ENCODE measurements around the gene LRP10. TPM values are rescaled to one million over a fixed set of nuclear protein-coding genes. Genes with fewer than 3 reads are reported as not detected.

LRP10 gene
- polyA plus RNA-seq, 1 donor: 36.5 TPM

DNA sequence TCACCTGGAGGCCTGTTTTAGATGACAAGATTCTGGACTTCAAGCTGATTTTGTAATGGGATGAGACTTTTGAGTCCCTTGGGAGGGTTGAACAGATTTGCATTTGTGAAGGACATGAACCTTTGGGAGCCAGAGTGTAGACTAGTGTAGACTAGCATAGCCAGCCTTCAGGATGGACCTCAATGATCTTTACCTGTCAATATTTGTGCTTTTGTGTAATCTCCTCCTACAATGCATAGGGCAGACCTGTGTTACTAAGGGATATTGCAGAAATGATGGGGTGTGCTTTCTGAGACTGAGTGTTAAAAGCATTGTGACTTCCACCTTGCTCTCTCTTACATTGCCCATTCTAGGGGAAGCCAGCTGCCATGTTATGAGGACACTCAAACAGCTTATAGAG lies 9.9 kb upstream of the LRP10 start:
- no peak for DNase-seq (ENCODE audit: low read depth)

DNA sequence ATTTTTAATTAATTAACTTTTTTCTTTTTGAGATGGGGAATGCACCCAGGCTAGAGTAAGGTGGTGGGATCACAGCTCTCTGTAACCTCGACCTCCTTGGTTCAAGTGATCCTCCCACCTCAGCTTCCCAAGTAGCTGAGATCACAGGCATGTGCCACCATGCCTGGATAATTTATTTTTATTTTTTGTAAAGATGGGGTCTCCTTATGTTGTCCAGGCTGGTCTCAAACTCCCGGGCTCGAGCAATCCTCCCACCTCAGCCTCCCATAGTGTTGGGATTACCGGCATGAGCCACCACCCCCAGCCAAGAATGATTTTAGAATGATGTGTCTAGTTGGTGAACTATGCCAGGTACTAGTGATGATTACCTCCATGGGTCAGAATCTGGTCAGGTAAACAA lies 6.6 kb upstream of the LRP10 start:
- DNase-seq (ENCODE audit: low read depth): no peak

DNA sequence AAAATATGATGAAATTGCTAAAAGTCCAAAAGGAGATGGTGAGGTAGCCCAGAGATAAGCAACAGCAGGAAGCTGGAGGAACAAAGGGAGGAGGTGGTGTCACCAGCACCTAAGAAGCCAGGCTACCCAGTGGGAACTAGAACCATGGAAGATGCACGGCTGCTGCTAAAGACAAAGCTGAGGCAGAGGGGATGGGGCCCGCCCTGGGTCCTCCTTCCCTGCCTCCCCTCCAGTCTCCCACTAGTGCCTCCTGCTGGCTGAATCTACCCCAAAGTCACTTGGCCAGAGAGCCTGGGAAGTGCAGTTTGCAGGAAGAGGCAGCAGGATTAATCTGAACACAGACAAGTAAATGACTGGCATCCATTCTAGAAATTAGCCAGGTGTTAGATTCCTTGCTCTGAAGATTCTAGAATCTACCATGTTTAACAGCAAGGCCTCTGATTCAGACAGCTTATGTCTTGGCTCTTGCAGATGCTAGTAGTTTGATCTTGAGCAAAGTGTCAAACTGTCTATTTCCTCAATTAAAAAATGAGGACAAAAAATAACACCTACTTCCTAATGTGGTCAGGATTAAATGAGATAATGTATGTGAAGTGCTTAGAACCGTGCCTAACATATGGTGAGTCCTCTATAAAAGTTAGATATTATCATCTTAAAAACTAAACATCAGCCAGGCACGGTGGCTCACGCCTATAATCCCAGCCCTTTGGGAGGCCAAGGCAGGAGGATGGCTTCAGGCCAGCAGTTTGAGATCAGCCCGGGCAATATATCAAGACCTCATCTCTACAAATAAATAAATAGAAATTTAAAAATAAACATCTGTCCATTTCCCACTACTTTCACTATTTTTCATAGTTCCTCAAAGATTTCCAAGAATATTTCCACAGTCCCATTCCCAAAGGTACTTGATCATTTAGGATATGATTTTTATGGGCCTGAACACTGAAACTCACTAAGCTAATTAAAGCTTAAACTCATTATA lies 5.8 kb upstream of the LRP10 start:
- DNase-seq (ENCODE audit: low read depth): no peak

DNA sequence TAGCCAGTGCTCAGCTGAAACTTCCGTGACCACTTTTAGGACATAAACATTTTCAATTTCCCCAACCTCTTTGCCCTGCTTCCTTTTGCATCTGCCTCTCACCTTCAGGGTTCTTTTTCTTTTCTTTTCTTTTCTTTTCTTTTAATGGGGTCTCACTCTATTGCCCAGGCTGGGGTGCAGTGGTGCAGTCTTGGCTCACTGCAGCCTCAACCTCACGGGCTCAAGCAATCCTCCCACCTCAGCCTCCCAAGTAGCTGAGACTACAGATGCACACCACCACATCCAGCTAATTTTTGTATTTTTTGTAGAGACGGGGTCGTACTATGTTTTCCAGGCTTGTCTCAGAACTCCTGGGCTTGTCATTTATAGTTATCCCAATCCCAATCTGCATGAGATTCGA lies 4.7 kb upstream of the LRP10 start:
- no peak for DNase-seq (ENCODE audit: low read depth)

DNA sequence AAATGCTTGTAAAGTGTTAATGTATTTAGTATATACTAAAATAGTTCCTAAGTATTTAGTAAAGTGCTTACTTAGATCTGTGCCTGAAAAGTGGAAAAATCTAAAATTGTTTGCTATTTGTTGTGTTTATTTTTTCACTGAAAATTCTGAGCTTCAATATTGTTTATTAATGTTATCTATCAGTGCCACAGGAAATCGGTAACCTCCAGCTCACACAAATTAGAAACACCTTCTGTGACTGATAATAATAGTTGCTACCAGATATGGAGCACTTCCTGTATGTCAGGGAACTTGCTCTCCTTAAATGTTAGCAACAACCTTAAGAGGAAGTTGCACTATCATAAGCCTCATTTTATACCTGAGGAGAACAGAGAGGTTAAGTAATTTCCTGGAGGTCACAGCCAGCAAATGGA lies 723 bp upstream of the LRP10 start:
- DNase-seq (ENCODE audit: low read depth): no peak

DNA sequence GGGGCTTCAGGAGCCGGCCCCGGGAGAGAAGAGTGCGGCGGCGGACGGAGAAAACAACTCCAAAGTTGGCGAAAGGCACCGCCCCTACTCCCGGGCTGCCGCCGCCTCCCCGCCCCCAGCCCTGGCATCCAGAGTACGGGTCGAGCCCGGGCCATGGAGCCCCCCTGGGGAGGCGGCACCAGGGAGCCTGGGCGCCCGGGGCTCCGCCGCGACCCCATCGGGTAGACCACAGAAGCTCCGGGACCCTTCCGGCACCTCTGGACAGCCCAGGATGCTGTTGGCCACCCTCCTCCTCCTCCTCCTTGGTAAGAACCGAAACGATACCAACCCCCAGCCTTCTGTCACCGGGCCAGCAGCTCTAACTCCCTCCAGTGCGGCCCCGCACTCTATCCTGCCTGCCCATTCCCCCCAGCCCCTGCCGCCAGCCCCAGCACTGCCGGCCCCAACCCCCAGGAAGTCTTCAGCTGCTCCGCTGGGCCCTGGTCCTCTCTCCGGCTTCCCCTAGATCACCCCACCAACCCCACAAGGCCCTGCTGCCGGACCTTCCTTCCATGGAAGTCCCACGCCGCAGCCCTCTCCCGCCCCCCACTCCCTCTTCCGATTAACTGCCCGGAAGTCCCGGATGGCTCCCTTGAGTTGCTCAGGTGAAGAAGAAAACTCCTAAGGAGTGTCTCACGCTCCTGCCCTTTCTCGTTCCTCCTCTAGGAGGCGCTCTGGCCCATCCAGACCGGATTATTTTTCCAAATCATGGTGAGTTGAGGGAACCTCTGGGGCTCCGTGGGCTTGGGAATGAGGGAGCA lies 693 bp downstream of the LRP10 start:
- no peak for DNase-seq (ENCODE audit: low read depth)

DNA sequence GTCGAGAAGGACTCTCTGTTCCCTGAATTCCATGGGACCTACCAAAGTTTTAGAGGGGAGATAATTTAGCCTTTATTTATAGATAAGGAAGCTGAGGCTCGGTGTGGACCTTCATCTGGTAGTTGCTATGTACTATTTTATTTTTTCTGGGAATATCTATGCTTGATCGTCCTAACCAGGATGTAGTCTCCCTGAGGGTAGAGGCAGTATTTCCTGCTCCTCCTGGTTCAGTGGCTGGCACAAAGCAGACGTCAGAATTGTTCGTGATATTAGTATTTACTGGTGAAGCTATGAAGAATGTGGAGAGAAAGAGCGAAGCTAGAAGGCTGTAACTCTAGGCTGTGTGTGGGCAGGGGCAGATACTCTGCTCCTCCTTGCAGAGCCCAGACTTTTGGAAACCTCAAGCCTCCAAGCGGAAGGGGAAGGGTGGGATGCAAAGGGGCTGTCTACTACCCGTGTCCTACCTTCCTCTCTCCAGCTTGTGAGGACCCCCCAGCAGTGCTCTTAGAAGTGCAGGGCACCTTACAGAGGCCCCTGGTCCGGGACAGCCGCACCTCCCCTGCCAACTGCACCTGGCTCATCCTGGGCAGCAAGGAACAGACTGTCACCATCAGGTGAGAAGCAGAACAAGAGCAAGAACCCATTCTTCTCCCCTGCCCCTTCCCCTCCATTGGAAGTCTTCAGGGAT lies 1.4 kb downstream of the LRP10 start:
- no peak for DNase-seq (ENCODE audit: low read depth)

DNA sequence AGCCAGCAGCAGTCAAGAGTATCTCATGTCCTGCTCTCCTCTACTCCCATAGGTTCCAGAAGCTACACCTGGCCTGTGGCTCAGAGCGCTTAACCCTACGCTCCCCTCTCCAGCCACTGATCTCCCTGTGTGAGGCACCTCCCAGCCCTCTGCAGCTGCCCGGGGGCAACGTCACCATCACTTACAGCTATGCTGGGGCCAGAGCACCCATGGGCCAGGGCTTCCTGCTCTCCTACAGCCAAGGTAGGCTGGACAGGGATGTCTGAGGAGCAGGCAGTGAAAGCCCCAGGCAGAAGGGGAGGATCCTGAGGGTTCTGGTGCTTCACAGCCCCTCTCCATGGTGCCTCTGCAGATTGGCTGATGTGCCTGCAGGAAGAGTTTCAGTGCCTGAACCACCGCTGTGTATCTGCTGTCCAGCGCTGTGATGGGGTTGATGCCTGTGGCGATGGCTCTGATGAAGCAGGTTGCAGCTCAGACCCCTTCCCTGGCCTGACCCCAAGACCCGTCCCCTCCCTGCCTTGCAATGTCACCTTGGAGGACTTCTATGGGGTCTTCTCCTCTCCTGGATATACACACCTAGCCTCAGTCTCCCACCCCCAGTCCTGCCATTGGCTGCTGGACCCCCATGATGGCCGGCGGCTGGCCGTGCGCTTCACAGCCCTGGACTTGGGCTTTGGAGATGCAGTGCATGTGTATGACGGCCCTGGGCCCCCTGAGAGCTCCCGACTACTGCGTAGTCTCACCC lies 3.6 kb downstream of the LRP10 start:
- no peak for DNase-seq (ENCODE audit: low read depth)

DNA sequence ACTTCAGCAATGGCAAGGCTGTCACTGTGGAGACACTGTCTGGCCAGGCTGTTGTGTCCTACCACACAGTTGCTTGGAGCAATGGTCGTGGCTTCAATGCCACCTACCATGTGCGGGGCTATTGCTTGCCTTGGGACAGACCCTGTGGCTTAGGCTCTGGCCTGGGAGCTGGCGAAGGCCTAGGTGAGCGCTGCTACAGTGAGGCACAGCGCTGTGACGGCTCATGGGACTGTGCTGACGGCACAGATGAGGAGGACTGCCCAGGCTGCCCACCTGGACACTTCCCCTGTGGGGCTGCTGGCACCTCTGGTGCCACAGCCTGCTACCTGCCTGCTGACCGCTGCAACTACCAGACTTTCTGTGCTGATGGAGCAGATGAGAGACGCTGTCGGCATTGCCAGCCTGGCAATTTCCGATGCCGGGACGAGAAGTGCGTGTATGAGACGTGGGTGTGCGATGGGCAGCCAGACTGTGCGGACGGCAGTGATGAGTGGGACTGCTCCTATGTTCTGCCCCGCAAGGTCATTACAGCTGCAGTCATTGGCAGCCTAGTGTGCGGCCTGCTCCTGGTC lies 4.3 kb downstream of the LRP10 start:
- no peak for DNase-seq (ENCODE audit: low read depth)

DNA sequence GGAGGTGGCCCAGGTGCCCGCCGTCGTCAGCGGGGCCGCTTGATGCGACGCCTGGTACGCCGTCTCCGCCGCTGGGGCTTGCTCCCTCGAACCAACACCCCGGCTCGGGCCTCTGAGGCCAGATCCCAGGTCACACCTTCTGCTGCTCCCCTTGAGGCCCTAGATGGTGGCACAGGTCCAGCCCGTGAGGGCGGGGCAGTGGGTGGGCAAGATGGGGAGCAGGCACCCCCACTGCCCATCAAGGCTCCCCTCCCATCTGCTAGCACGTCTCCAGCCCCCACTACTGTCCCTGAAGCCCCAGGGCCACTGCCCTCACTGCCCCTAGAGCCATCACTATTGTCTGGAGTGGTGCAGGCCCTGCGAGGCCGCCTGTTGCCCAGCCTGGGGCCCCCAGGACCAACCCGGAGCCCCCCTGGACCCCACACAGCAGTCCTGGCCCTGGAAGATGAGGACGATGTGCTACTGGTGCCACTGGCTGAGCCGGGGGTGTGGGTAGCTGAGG lies 5.5 kb downstream of the LRP10 start:
- DNase-seq (ENCODE audit: low read depth): no peak

DNA sequence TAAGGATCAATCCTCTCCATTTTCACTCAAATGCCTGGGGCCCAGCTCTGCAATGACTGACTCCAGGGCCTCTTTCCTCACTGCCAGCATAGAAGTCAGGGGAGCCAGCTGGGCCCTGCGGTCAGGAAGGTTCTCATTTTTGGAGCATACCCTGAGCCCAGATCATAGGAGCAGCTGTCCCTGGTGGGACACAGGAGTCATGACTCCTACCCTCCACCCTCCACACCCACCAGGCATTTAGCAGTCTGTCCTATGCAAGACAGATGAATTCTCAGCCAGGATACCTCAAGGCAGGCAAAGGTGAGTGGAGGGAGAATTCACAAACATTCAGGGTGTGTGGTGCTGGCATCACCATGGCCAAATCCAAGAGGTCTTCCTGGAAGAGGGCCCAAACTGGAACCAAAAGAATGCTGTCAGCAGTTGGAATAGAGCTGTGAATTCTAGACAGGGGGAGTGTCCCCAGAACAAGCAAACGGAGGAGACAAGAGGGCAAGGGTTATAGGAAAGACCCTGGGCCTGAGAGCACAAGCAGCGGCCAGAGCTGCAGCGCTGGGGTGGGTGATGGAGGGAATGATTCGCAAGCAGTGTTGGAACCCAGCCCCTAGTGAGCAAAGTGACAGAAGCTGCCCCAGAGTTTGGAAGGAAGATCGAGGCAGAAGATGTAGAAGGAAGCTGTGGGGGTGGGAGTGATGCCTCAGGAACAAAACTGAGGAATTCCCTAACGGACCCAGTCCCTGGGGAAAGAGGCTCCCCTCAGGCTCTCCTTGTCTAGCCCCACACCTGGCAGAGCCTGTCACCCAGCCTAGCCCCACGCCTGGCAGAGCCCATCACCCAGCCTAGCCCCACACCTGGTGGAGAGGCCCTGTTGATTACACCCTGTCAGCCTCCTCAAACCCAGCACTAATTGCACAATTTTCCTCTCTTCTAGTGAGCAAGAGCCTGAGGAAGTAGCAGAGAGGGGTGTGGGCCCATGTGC lies 7.0 kb downstream of the LRP10 start:
- no peak for DNase-seq (ENCODE audit: low read depth)

DNA sequence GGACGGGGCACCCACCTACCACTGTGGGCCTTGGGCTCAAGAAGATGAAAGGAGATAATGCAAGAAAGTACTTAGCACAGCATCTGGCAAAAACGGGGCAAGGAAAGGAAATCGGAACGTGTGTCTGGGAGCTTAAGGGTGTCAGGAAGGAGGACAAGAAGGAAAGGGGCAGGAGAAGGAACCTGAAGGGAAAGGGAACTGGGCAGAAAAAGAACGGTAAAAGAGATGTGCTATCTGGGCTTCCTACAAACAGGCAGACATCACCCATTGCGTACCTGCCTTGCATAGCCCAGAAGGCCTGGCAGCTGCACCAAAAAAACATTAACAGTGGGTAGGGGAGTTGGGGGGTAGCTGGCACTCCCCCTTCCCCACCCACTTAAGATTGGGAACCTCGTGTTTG lies 10.5 kb downstream of the LRP10 start:
- no peak for DNase-seq (ENCODE audit: low read depth)

DNA sequence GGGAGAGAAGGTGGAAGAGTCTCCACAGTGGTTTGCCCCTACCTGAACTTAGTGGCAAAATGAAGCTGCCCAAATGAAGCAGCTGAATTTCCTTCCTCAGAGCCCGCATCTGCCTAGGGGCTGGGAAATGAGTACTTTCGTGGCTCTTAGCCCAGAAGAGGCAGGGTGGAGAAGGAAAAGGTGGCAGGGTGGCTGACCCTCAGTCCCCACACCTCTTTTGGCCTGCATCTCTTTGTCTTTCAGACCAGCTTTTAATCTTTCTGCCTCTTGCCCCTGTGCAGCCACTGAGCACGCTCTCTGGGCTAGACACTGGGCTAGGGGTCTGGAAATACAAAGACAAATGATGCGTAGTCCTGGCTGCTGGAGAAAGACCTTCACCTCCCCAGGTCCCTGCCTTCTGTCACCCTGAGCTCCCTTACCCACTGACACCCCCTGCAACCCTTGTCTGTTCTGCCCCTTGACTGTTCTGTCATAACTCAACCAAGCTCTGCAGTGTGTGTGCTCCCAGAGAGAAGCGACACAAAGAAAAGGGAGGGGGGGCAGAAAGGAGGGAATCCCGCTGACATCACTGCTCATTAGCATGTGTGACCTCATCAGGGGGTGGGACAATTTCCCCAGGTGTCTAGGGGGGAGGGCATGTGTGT lies 11.1 kb downstream of the LRP10 start:
- DNase-seq (ENCODE audit: low read depth): no peak

DNA sequence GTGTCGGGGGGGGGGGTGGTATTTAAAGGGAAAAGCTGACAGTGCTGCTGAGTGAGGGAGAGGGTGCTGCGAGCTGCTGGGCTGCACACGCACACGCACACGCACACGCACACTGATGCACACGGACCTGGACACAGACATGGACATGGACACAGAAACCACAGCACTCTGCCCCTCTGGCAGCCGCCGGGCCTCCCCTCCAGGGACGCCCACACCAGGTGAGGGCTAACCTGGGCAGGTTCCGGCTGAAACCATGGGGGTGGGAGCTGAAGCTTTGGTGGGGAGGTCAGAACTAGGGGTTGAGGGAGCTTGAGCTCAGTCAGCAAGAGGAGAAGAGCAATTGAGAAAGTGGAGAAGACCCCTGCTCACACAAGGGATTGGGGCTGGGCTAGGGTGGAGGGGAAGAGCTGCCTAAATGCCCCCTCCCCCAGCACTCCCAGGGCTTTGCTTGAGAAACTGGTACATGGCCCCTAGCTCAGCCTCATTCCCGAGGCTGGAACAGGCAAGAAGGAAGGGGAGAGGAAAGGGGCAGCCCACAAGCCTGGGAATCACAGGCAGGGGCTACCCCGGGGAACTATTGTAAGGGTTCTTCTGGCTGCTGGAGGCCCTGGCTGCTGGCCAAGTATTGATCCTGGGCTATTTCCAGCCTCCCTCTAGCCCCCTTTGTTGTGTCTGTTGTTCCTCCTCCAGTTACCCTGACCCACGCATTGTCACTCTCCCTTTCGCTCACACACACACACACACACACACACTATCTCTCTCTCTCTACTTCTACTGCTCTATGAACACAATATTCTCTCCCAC lies 11.8 kb downstream of the LRP10 start, which contains the start of gene REM2:
TSS of gene REM2 (plus strand) at position 50 of the 804 bp plus-strand sequence. CDS start at position 116, 66 bp downstream.
- DNase-seq (ENCODE audit: low read depth): no peak

DNA sequence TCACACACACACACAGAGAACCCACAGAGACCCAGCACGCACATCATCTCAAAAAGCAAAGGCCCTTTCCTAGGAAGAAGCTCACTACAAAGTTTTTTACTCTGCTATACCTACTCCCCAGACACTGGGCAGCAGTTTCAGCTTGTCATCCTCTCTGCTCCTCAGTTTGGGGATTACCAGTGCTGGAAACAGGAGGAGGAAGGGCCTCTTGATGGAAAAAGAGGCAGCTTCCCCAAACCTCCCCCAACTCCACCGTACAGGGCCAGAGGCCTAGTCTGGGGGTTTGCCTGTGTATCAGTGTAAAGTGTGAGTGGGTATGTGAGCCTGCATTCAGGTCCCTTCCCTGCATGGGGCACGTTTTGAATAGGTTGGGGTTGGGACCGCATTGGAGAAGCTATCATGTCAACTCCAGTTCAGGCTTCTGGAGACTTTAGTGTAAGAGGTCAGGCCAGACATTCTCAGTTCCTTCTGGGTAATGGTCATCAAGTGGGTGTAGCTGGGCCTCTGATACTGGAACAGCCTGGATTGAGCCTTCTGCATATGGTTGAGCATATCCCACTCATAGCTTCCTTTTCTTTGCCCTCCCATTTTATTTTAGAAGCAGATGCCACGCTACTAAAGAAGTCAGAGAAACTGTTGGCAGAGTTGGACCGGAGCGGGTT lies 12.7 kb downstream of the LRP10 start:
- no peak for DNase-seq (ENCODE audit: low read depth)

DNA sequence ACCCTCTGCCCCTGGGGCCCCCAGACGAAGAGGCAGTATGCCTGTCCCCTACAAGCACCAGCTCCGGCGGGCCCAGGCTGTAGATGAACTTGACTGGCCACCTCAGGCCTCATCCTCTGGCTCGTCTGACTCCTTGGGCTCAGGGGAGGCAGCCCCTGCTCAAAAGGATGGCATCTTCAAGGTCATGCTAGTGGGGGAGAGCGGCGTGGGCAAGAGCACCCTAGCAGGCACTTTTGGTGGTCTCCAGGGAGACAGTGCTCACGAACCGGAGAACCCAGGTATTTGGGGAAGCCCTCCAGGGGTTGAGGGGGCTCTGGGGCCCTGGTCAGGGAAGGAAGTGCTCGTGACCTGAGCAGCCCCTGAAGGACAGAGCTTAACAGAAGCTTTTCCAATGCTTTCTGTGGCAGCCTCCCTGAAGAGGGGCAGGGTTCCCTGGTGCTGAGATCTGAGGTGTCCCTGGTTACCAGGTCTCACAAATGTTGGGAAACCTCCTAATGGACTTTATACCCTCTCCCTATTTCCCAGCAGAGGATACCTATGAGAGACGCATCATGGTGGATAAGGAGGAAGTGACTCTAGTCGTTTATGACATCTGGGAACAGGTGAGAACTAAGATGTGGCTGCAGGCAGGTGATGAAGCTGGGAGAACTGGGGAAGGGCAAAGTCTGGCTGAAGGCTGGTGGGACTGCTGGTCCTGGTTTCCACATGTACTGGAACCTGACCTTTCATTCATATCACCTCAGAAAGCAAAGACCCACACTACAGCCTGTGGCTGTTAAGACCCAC lies 13.4 kb downstream of the LRP10 start:
- DNase-seq (ENCODE audit: low read depth): no peak

DNA sequence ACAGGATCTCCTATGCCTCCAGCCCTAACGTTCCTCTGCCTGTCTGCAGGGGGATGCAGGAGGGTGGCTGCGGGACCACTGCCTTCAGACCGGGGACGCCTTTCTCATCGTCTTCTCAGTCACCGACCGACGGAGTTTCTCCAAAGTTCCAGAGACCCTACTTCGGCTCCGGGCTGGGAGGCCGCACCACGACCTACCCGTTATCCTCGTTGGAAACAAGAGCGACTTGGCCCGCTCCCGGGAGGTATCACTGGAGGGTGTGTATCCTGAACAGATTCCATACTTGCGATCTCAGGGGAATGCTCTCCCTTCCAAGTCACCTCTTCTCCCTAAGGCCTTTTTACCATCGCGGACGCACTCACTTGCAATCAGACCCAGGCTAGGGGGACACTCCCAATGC lies 14.4 kb downstream of the LRP10 start:
- no peak for DNase-seq (ENCODE audit: low read depth)
